ENCODE measurements around the gene LTBR.
"Not testable (repeated sequence)": the region's sequence is repeated elsewhere in the genome, so short reads cannot be mapped to it uniquely, and the experiment has no call there.

The LTBR gene

DNA sequence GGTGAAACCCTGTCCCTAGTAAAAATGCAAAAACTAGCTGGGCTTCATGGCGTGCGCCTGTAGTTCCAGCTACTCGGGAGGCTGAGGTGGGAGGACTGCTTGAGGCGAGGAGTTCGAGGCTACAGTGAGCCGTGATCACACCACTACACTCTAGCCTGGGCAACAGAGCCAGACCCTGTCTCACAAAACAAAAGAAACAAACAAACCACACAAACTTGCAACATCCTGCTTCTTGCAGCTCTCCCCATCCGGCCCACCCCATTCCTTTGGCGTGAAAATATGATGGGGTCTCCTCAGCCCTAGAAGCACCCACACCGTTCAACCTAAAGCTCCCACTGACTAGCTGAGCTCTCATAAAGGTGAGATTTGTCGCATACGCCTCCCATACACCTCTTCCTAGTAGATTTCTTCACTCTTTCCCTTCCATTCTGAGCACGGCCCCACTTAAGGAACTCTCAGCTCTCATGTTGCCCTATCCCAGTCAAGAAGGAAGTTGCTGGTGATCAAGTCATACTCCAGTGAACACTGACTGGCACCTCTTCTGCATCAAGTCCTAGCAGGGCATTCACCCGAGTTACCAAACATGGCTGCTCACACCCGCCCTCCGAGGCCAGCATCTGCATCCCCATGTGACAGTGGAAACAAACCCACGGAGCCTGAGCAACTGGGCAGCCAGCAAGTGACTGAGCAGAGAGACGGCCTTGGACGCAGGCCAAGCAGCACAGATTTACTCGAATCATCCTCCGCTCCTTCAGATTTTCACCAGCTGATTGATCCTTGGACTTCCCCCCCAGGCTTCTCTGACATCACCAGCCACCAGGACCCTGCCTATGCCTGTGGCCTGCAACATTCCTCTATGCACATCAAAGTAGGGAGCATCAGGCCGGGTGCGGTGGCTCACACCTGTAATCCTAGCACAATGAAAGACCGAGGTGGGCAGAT is 41.9 kb downstream of the LTBR start:
- no peak for DNase-seq (ENCODE audit: low spot score)

DNA sequence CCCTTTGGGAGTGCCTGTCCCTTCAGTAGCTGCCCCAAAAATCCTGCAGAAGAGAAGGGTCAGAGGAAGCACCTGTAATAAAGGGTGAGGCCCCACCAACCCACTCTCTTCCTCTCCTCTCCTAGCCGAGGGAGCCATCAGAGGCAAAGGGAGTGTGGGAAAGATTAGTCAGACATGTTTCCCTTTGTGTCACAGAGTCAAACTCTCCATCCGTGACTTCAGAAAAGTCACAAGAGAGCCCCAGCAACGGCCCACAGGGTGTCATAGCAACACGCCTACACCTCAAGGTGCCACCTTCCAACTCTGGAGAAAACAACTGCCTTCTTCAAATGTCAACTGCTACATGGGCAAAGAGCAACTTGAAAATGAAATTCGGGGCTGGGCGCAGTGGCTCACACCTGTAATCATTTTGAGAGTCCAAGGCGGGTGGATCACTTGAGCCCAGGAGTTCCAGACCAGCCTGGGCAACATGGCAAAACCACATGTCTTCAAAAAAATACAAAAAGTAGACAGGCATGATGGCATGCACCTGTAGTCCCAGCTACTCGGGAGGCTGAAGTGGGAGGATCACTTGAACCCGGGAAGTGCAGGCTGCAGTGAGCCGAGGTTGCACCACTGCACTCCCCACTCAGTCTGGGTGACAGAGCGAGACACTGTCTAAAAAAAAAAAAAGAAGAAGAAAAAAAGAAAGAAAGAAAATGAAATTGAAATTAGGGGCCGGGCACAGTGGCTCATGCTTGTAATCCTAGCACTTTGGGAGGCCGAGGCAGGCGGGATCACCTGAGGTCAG is 43.1 kb downstream of the LTBR start:
- DNase-seq (ENCODE audit: low spot score) = peak; percentile 87

DNA sequence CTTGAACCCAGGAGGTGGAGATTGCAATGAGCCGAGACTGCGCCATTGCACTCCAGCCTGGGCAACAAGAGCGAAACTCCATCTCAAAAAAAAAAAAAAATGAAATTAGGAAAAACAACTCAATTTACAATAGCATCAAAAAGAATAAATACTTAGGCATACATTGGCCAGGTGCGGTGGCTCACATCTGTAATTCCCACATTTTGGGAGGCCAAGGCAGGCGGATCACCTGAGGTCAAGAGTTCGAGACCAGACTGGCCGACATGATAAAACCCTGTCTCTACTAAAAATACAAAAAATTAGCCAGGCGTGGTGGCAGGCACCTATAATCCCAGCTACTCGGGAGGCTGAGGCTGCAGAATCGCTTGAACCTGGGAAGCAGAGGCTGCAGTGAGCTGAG is 43.8 kb downstream of the LTBR start:
- DNase-seq (ENCODE audit: low spot score) = not testable (repeated sequence)

- no peak for DNase-seq (ENCODE audit: low spot score)
Observed at GRCh38 chr12:6428326-6428725, 44.4 kb downstream of the LTBR start.

DNA sequence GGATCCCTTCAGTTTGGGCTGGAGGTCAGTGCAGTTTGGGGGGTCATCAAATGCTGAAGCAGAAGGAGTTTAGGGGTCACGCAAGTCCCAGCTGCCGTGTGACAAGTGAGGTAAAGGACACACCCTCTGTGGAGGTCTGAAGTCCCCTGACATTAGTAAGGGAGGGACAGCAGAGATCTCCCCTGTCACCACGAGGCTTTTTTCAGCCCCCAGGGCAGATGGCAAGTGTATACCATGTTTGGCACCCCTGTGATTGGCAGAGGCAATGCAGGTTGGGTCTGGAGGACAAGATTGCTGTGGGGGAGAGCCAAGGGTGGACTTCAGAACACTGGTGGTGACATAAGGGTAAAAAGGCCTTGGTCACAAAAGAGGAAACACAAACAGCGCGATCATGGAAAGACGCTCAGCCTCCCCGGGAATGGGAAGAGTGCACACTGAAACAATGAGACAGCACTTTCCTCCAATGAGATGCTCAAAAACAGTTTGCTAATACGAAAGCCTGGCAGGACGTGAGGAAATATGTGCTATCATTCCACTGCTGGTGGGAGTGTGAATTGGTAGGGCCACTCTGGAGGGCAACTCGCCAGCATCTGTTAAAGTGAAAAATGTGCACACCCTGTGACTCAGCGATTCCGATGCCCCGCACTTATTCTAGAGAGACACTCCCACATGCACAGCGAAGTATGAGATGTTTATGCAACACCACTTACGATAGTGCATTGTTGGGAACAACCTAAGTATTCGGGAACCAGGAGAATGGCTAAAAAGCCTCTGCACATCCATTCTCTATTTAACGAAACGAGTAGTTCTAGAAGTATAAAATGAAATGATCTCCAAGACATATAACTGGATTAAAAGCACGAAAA is 46.4 kb downstream of the LTBR start:
- no peak for DNase-seq (ENCODE audit: low spot score)

DNA sequence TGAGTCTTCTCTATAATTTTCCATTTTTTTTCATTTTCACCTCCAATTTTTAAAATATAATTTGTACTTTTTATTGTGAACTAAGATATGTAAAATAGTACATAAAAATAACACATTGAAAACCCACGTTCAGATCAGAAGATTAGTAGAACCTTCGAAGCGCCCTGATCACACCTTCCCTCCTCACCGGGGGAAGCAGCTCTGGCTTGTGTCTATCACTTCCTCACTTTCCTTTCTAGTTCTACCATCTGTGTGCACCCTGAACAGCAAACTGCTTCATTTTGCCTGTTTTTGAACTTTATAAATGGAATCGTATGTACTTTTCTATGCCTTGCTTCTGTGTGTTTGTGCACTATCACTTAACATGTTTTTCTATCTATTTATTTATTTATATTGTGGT is 49.0 kb downstream of the LTBR start:
- DNase-seq (ENCODE audit: low spot score) = no peak

- DNase-seq (ENCODE audit: low spot score) = peak; percentile 51
Observed at GRCh38 chr12:6434205-6435140, 50.5 kb downstream of the LTBR start.

- DNase-seq (ENCODE audit: low spot score) = no peak
Observed at GRCh38 chr12:6435961-6436715, 52.2 kb downstream of the LTBR start.

DNA sequence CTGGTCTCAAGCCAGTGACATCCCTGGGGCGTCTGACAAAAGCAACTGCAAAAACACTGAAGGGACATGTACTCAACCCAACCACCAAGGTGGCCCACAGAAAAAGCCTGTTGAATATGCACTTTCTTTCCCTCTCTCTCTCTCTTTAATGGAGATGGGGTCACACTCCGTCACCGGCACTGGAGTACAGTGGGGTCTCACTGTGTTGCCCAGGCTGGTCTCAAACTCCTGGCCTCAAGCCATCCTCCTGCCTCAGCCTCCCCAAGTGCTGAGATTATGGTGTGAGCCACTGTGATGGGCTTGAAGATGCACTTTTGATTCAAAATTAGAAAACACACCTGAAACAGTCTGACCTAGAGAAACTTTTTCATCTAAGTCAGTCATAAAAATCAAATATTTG is 53.6 kb downstream of the LTBR start:
- no peak for DNase-seq (ENCODE audit: low spot score)

DNA sequence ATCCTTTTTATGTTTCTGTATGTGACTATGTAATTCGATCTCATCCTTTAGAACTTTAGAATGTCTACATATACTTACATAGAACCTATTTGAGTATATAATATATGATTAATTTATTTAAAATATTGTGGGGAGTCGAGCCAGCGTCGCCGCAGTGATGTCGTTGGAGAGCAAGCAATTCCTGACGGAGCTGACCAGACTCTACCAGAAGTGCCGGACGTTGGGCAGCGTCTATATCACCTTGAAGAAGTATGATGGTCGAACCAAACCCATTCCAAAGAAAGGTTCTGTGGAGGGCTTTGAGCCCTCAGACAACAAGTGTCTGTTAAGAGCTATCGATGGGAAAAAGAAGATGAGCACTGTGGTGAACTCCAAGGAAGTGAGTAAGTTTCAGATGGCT is 54.4 kb downstream of the LTBR start:
- no peak for DNase-seq (ENCODE audit: low spot score)

DNA sequence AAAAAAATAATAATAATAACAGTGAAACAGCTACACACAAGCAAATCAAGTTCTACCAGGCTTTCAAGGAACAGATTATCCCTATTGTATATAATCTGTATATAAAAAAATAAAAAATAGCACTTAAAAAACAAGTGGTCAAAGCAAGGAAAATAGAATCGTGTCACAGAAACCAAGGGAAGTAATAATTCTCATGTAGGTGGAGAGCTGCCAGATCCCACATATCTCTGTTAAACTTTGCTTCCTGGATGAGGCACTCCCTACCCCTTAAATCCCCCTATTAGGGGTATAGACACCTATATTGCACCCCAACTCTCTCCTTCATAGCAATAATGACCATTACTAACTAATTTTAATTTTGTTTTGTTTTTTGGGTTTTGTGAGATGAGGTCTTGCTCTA is 56.4 kb downstream of the LTBR start:
- no peak for DNase-seq (ENCODE audit: low spot score)
